GM12801 (cell line): ENCODE results near the gene ARHGAP15.

ENCODE experiments used
- TF ChIP-seq, protein P1 (sequence below): IDR thresholded peaks from one replicate; pipeline ENCODE4 v1.5.1; 2011; ENCODE audit warnings: control low read depth; ENCODE audit not compliant: insufficient read length; ENCODE audit errors: extremely low read depth

The ARHGAP15 gene

DNA sequence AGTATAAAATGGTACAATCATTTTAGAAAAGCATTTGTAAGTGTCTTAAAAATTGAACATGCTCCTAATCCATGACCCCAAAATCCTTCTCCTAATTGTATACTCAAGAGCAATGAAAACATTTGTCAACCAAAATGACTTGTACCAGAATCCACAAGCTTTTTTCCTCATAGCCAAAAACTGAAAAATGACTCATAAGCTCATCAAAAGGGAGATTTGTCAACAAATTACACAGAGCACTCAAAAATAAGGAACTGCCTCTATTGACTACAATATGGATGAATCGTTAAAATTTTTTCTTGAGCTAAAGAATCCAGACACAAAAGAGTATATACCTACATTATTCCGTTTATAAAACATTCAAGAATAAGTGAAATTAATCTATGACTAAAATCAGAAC lies 544.8 kb downstream of the ARHGAP15 start:
- TF ChIP-seq, protein P1, sequence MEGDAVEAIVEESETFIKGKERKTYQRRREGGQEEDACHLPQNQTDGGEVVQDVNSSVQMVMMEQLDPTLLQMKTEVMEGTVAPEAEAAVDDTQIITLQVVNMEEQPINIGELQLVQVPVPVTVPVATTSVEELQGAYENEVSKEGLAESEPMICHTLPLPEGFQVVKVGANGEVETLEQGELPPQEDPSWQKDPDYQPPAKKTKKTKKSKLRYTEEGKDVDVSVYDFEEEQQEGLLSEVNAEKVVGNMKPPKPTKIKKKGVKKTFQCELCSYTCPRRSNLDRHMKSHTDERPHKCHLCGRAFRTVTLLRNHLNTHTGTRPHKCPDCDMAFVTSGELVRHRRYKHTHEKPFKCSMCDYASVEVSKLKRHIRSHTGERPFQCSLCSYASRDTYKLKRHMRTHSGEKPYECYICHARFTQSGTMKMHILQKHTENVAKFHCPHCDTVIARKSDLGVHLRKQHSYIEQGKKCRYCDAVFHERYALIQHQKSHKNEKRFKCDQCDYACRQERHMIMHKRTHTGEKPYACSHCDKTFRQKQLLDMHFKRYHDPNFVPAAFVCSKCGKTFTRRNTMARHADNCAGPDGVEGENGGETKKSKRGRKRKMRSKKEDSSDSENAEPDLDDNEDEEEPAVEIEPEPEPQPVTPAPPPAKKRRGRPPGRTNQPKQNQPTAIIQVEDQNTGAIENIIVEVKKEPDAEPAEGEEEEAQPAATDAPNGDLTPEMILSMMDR, result no peak

DNA sequence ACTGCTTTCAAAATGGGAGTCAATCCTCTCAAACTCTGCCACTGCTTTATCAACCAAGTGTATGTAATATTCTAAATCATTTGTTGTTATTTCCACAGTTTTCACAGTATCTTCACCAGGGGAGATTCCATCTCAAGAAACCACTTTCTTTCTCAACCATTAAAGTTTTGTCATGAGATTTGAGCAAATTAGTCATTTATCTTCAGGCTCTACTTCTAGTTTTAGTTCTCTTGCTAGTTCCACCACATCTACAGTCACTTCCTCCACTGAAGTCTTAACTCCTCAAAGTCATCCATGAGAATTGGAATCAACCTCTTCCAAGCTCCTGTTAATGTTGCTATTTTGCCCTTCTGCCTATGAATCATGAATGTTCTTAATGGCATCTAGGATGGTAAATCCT lies 545.8 kb downstream of the ARHGAP15 start:
- TF ChIP-seq, protein P1, result no peak

DNA sequence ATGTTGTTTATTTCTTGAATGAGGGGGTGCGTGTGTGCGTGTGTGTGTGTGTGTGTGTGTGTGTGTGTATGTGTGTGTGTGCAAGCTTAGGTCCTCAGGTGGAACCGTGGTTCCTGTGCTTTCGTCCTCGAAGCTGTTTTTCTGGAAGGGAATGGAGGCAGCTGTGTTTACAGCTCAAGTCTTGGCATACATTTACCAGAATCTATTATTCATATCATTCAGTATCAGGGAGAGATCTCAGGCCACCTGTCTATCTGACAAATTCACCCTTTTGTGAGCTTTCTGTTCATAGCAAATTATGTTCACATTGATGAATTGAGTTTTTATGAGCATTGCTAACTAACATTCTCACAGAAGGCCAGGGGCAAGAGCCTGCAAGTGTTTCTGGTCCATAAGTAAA lies 550.4 kb downstream of the ARHGAP15 start:
- TF ChIP-seq, protein P1, result no peak

DNA sequence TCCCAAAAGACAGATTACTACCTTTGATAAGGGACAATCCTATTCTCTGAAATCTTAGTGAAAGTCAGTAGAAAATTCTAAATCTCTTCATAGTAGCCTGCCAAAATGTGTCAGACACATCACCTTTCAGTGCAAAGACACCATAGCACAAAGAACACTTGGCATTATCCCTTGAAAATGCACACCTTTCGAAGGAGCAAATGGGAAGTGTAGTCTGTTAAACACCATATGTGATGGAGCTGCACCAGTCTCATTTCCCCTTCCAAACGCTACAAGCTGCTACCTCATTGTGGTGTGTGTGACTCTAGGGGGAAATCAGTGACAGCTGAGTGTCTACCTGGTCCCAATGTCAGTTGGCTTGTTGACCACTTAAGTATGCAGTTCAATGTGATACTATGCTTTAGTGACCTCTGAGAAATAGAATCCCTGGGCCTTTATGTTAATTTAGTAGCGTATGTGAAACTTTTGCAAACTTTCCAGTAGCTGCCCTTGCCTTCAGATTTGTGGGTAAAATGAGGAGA lies 551.7 kb downstream of the ARHGAP15 start:
- TF ChIP-seq, protein P1, result no peak

DNA sequence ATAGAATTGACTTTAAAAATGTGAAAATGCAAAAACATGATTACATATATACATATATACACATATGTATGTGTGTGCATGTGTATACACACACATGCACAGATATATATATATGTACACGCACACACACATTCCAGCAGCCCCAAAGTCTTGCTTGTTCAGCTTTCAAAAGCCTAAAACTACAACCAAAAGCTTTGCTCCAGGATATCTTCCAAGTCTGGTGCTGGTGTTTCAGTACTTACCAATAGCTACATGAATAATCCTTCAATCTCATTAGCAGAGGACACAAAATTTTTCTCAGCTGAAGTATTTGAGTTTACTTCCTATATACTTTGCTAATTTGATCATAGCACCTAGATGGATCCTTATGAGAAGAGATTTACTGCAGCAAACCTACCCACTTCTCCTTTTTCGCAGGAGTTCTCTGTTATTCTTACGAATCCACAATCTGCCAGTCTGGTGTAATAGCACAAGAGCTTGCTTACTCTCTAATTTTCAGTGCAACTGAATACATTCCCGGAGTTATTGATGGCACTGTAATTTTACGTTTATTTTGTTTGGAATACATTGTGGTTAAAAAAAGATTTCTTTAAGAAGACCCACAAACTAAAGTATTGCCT lies 553.3 kb downstream of the ARHGAP15 start:
- TF ChIP-seq, protein P1, result no peak

DNA sequence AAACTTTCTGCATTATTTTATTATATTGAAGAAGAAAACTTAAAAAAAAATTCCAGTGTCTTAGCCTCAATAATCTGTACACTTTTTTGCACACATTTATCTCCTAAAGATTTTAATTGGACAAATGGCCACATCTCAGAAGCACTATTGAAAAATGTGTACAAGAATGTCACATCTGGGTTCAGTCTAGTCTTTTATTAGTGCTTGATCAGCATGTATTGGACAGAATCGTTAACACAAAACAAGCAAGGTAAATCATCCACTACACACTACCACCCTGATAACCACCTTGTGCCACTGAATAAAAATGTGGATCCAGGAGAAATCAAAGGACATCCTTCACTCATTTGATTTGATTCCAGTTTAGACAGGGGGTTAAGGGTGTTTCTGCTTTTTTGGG lies 554.8 kb downstream of the ARHGAP15 start:
- TF ChIP-seq, protein P1, result no peak

DNA sequence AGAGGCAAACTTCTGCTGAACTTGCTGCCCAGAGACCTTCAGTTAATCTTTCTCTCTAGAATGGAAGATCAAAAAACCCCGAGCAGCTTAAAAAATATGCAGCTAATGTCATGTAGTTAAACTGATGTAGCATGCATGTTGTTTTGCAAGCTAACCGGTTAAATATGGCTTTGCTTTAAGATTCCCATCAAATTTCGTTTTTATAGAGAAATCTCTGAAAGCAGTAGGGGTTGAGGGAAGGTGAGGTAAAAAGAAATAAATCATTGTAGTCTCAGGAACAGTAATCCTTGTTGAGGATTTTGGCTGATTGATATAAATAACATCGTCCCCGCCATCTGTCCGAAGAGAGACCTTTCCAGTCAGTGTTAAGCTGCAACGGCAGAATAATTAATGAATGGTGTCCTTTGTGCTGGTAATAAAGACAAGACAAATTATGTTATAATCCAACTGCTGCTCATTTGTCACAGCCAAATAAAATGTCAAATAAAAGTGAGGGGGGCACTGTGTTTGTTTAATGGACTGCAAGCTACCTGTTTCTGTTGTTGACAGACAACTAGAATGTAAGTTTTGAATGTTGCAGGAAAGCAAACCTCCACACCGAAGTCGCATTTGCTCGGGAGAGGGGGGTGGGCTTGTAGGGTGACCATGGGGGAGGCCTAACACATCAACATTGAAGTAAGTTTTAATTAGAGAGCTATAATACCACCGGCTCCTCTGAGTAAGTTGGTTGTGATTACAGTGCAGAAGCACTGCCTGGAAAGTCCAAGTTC lies 555.5 kb downstream of the ARHGAP15 start:
- TF ChIP-seq, protein P1, result no peak
